Measurements from ENCODE around the gene EYA2. TPM values are rescaled to one million over a fixed set of nuclear protein-coding genes. Genes with fewer than 3 reads are reported as not detected.

The EYA2 gene
- total and polyA plus RNA-seq, 2 of the 4 experiments (the other 2 are of a cell fraction) = 2.3 to 5.4 TPM

DNA sequence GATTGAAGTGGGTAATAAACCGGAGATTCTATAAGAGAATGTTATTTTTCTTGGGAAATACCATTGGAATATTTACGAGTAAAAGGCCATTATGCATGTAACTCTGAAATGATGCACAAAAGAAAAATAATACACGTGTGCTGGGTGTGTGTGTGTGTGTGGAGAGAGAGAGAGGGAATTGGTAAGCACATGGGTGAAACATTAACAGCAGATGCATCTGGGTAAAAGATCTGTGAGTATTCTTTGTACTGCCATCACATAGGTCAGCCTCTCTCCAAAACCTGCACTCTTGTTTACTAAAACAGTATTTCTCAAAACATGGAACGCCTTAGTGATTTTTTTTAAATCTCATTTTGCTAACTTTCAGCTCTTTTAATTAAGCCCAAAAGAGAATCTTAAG lies 28.9 kb downstream of the EYA2 start:
- Histone ChIP-seq H3K23ac (ENCODE audit: low read depth, low read length) (no peak overlapping the region; the same call in 1 of the 2 replicates), H2BK120ac (ENCODE audit: low read depth, low read length) (no peak overlapping the region), H3K4me2 (ENCODE audit: low read depth, low read length) (no peak overlapping the region), H3K4ac (ENCODE audit: low read depth, low read length) (no peak overlapping the region), H2BK15ac (ENCODE audit: low read depth, low read length) (no peak overlapping the region), H3K4me1 (ENCODE audit: control insufficient read depth, insufficient read depth, low read length) (peaks cover 2% of the 10 kb centered on the region), H2AFZ (replicated peaks; ENCODE audit: low read length, poor library complexity) (no peak overlapping the region), H3K14ac (replicated peaks; ENCODE audit: low read depth, low read length) (no peak overlapping the region), H3K27me3 (ENCODE audit: control insufficient read depth, insufficient read depth, low read length) (no peaks in the 10 kb centered on the region), H2BK5ac (ENCODE audit: low read depth, low read length, poor library complexity, severe bottlenecking) (no peak overlapping the region), H3K9me3 (ENCODE audit: control insufficient read depth, insufficient read depth, low read length) (no peaks in the 10 kb centered on the region), H2AK5ac (ENCODE audit: low read depth, low read length) (no peak overlapping the region), H3K4me3 (ENCODE audit: insufficient read depth, low read depth, low read length) (no peak overlapping the region), H3K56ac (ENCODE audit: extremely low read depth, insufficient read depth, low read length) (no peak overlapping the region), H2BK20ac (ENCODE audit: low read depth, low read length) (no peak overlapping the region), H3K9me1 (ENCODE audit: insufficient read depth, low read length) (no peaks in the 10 kb centered on the region), H4K8ac (ENCODE audit: low read depth in 2 of 2, low read length in 2 of 2) (no peak overlapping the region), H3K9ac (ENCODE audit: low read depth, low read length) (no peak overlapping the region), H2AK9ac (replicated peaks; ENCODE audit: low read depth, low read length, poor library complexity) (no peak overlapping the region), H4K20me1 (ENCODE audit: insufficient read depth, low read length) (no peaks in the 10 kb centered on the region), H3K27ac (ENCODE audit: insufficient read depth, low read length) (no peak overlapping the region), H3K36me3 (ENCODE audit: control insufficient read depth, insufficient read depth, low read length) (no peaks in the 10 kb centered on the region; the same call in 1 of the 2 replicates), H4K5ac (ENCODE audit: low read depth, low read length) (no peak overlapping the region), H3K79me1 (ENCODE audit: low read depth in 1 of 2, low read length in 2 of 2) (0 out of 4 replicates have a peak, but pooled peaks cover 0 to 3% of the 10 kb centered on the region in 2 experiments), H3K18ac (ENCODE audit: low read depth, low read length) (no peak overlapping the region), H4K91ac (ENCODE audit: insufficient read depth, low read depth, low read length) (no peak overlapping the region)
- ATAC-seq (ENCODE audit: low read depth) = no peak
- CTCF ChIA-PET = no interaction called here
- BruUV-seq (replicated peaks) = no TSS peak
- WGBS, 2 experiments (ENCODE audit: extremely low coverage in 2 of 2, insufficient read length in 1 of 2) = 85% methylated on average over 3 of the region's 4 CpGs; no CpG with 5 or more reads in 1 of the 2 experiments
- in situ Hi-C loops (cut with MboI; ENCODE audit: low sequenced_read_pairs) (no loop called here), intact Hi-C loops (cut with micrococcal nuclease) (no loop called here), dilution Hi-C loops (cut with HindIII; ENCODE audit: low sequenced_read_pairs, unreplicated experiment) (no loop called here)
- POLR2A ChIA-PET (ENCODE audit: unreplicated experiment) = no interaction called here
- TF ChIP-seq, protein P1, sequence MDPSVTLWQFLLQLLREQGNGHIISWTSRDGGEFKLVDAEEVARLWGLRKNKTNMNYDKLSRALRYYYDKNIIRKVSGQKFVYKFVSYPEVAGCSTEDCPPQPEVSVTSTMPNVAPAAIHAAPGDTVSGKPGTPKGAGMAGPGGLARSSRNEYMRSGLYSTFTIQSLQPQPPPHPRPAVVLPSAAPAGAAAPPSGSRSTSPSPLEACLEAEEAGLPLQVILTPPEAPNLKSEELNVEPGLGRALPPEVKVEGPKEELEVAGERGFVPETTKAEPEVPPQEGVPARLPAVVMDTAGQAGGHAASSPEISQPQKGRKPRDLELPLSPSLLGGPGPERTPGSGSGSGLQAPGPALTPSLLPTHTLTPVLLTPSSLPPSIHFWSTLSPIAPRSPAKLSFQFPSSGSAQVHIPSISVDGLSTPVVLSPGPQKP (IDR thresholded peaks at IDR 0.05; ENCODE audit: borderline replicate concordance, low read depth, low read length) = no peak
- no peak for TF ChIP-seq RFX5 (IDR thresholded peaks at IDR 0.05; ENCODE audit: low read depth, low read length)
- no peak for TF ChIP-seq BHLHE40 (IDR thresholded peaks at IDR 0.05; ENCODE audit: low read depth, low read length)
- TF ChIP-seq MAZ (IDR thresholded peaks at IDR 0.05; ENCODE audit: borderline replicate concordance, low read depth, low read length) = no peak
- TF ChIP-seq NFE2L2 (IDR thresholded peaks at IDR 0.05; ENCODE audit: low read depth, low read length) = no peak
- TF ChIP-seq SMC3 (IDR thresholded peaks at IDR 0.05; ENCODE audit: low read depth, low read length) = no peak
- no peak for TF ChIP-seq CHD1 (IDR thresholded peaks at IDR 0.05; ENCODE audit: low read depth, low read length)
- no peak for DNase-seq

Data from IMR-90 (cell line).